T1000 (cell line): ENCODE data around the gene IL22RA2.

Experiments
- DNase-seq: peaks from one replicate; lab custom pipeline; 2025; ENCODE audit warnings: mixed read lengths; lab: John Stamatoyannopoulos, UW

Gene IL22RA2

DNA sequence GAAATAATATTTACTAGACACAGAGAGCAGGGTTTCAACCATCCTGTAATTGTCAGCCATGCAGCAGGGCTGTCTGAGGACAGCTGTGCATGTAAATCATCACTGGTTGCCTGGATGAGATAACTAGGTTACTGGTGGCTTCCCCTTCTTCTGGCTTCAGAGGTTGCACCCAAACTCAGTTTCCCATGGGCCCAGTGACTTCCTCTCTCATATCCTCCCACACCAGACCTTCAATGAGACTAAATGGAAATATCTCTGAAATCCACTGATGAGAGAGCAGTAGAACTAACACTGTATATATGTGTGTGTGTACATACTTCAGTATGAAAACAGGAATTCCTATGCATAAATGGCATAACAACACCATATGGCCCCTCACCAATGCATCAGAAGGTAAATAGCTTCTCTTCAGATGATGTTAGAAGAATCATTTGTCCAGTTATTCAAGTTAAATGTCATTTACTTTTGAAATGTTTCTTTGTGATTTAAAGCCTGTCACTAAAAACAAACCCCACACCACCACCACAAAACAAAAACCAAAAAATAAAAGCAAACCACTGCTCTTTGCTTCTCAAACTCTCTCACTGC, 77.7 kb downstream of the IL22RA2 start:
- DNase-seq, result no peak

DNA sequence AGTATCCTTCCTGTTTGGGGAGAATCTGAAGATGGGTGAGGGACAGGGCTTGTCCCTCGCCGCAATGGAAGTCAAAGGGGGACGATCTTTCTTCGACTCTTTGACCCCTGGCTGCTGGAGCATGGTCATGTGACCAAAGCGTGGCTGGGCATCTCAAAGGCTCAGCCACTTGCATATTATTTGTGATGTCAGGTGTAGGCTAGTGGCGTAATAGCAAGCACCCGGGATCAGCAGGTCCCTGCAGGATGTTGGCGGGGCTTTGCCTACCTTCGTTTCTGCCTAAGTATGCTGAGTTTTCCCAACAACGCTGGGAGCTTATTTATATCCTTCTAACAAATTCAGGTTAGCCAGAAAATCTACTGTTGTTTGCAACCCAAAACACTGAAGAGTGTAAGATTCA, 78.4 kb downstream of the IL22RA2 start:
- no peak for DNase-seq

DNA sequence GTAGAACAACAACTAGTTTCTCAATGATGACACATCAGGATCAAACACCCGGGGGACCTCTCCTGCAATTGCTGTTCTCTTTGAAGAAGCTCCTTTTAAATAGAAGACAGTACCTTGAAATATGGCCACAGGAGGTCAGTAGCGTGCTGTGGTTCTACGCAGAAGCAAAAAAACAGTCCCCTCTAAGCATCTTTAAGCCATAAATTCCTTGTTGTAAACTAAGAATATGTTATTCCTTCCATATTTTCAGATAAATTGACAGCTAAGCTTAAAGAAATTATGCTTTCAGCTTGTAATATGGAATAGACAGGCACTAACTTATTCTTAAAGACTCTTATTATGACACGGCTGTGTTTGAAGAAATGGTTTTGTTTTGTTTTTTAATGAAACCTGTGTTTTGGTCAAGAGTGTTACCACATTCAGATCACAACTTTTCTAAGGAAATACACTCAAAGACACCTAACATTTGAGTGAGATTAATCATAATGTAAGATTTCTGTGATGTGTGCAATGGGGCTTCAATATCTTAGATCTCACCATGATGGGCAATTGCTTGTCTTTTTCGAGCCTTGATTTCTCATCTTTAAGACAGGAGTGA, 78.9 kb downstream of the IL22RA2 start:
- peak; percentile 43 for DNase-seq
